Left ventricle myocardium superior (tissue), 1 donor: ENCODE results near the gene TMEM35B. TPM values are rescaled to one million over a fixed set of nuclear protein-coding genes. Genes with fewer than 3 reads are reported as not detected.

Source experiments
- total RNA-seq: library from RNA; stranded (reverse); fragmentation: NEBNext Ultra II Directional; extraction: Animal tissue kit (Norgen Biotek cat#: 25700); gene quantifications from one replicate; pipeline ENCODE4 v1.2.1, GENCODE V29; 2021
- donor health status: DM: no; HTN: yes; CAD: no; lungs with severe emphysema.

TMEM35B gene
- total RNA-seq, 1 donor from 2014 or later = 7.8 TPM

Other genes starting within 250 kb of the TMEM35B start
- gene GJB5, start 230.3 kb downstream of the TMEM35B start, total RNA-seq = not detected
- gene GJB4, start 225.6 kb downstream of the TMEM35B start, total RNA-seq = not detected
- gene GJB3, start 204.1 kb downstream of the TMEM35B start, total RNA-seq = not detected
- 19.1 TPM for gene GJA4, start 192.3 kb downstream of the TMEM35B start, total RNA-seq
- 33.6 TPM for gene SMIM12, start 125.6 kb downstream of the TMEM35B start, total RNA-seq
- 0.10 TPM for gene DLGAP3, start 55.7 kb downstream of the TMEM35B start, total RNA-seq
- 11.1 TPM for gene ZMYM6, start 46.6 kb upstream of the TMEM35B start, total RNA-seq
- gene ZMYM1, start 94.0 kb upstream of the TMEM35B start, total RNA-seq = 4.3 TPM
- gene SFPQ, start 207.8 kb upstream of the TMEM35B start, total RNA-seq = 82.5 TPM